Sigmoid colon (tissue), 7 donors: ENCODE data around the gene FKRP. TPM values are rescaled to one million over a fixed set of nuclear protein-coding genes. Genes with fewer than 3 reads are reported as not detected.

Source experiments
- DNase-seq: peaks from one replicate; pipeline ENCODE4 v3.0.0-alpha.2; 2019
- H3K27ac ChIP-seq, 4 donors: fragments of 200-600 bp; sonication (generic); one replicate each; pipeline ENCODE4 v1.5.1; 2016 to 2019; ENCODE audit warnings: mild to moderate bottlenecking in 1 of 4
- H3K27me3 ChIP-seq, 3 donors: fragments of 200-600 bp; sonication (generic); one replicate each; pipeline ENCODE4 v1.5.1; 2019; ENCODE audit warnings: mild to moderate bottlenecking in 1 of 3
- H3K36me3 ChIP-seq, 4 donors: fragments of 200-600 bp; sonication (generic); one replicate each; pipeline ENCODE4 v1.5.1; 2016 to 2019
- H3K4me1 ChIP-seq, 4 donors: fragments of 200-600 bp; sonication (generic); one replicate each; pipeline ENCODE4 v1.5.1; 2017 to 2019
- H3K4me3 ChIP-seq, 4 donors: fragments of 200-600 bp; sonication (generic); one replicate each; pipeline ENCODE4 v1.5.1; 2017 to 2019; ENCODE audit warnings: mild to moderate bottlenecking in 2 of 4, moderate library complexity in 1 of 4
- H3K9me3 ChIP-seq, 4 donors: fragments of 200-600 bp in 3 of 4; sonication (generic) in 3 of 4; one replicate each; pipeline versions ENCODE4 v1.5.1 to v1.6.1; 2013 to 2019
- CTCF ChIP-seq, 4 experiments: fragments of 450-650 bp in 3 of 4; fragments of 200-600 bp in 1 of 4; IDR thresholded peaks; one replicate each; pipeline ENCODE4 v1.5.1; 2016 to 2019; ENCODE audit warnings: antibody characterized with exemption in 4 of 4, mild to moderate bottlenecking in 3 of 4, moderate library complexity in 2 of 4
- EP300 ChIP-seq, 4 donors: sonication (generic); formaldehyde crosslinking; IDR thresholded peaks; one replicate each; pipeline ENCODE4 v1.6.1; 2017; ENCODE audit warnings: antibody characterized with exemption in 4 of 4
- POLR2A ChIP-seq, 2 donors: fragments of 450-650 bp; IDR thresholded peaks; one replicate each; pipeline ENCODE4 v1.6.1; 2016; ENCODE audit warnings: antibody characterized with exemption in 2 of 2, mild to moderate bottlenecking in 2 of 2, moderate library complexity in 2 of 2
- POLR2AphosphoS5 ChIP-seq, 4 donors: sonication (generic); formaldehyde crosslinking; IDR thresholded peaks; one replicate each; pipeline ENCODE4 v1.6.1; 2017; ENCODE audit warnings: antibody characterized with exemption in 4 of 4
- WGBS, 2 donors: extraction: QIAGEN DNeasy Blood & Tissue Kit; methylation state at CpG; one replicate each; pipeline ENCODE4 v1.1.7; 2013; 5-methylcytosine and 5-hydroxymethylcytosine counted together
- intact Hi-C: fragments of 100-400 bp; cut with DNase I; formaldehyde crosslinking; loops from one replicate; pipeline ENCODE4 v1.15.1; 2023
- polyA plus RNA-seq, 3 donors: library from polyadenylated mRNA; stranded (reverse); fragments of 200-250 nt; gene quantifications; one replicate each; pipeline ENCODE4 v1.2.3, GENCODE V29; 2013
- total RNA-seq, 4 donors: library from RNA; depleted of rRNA; stranded (reverse); fragments of >200 nt; gene quantifications; one replicate each; pipeline ENCODE4 v1.1.0, GENCODE V29; 2016
- donor health status: healthy with polysubstance abuse.
- donor health status: Bipolar disorder and iron deficiency.
- donor health status: healthy.

Gene FKRP
- total and polyA plus RNA-seq, 7 donors = 1.4 to 31.0 (median 15.0) TPM

- peak; percentile 67 for DNase-seq
- Histone ChIP-seq H3K36me3 (peaks cover 18 to 49% (median 45%) of the 10 kb centered on the region in 4 donors), H3K27me3 (no peaks in the 10 kb centered on the region), H3K27ac (peak overlapping the region in 1 of 4 donors; percentile 18), H3K4me1 (peaks cover 0 to 31% (median 22%) of the 10 kb centered on the region in 4 donors), H3K9me3 (no peaks in the 10 kb centered on the region), H3K4me3 (no peak overlapping the region)
- intact Hi-C loops = no loop called here
- TF ChIP-seq CTCF (IDR thresholded peaks at IDR 0.05) = no peak
- WGBS, 2 donors = 79 to 80% methylated on average over 25 of the region's 25 CpGs
Observed at GRCh38 chr19:46719629-46720502, 26.0 kb upstream of the FKRP start.

GRCh38 chr19:46720503-46721239, 25.2 kb upstream of the FKRP start:
- H3K36me3 ChIP-seq = peaks cover 26 to 57% (median 53%) of the 10 kb centered on the region in 4 donors
- WGBS, 2 donors = 93 to 95% methylated on average over 22 of the region's 22 CpGs
- H3K4me1 ChIP-seq = peaks cover 0 to 23% (median 14%) of the 10 kb centered on the region in 4 donors
- TF ChIP-seq POLR2AphosphoS5 (IDR thresholded peaks at IDR 0.05) = no peak
- no peak for TF ChIP-seq CTCF (IDR thresholded peaks at IDR 0.05)
- TF ChIP-seq EP300 (IDR thresholded peaks at IDR 0.05) = no peak
- TF ChIP-seq POLR2A (IDR thresholded peaks at IDR 0.05) = no peak
- H3K4me3 ChIP-seq = no peak overlapping the region
- intact Hi-C loops = no loop called here
- no peaks in the 10 kb centered on the region for H3K9me3 ChIP-seq
- H3K27me3 ChIP-seq = no peaks in the 10 kb centered on the region
- DNase-seq = peak; percentile 63
- H3K27ac ChIP-seq = no peak overlapping the region

GRCh38 chr19:46721269-46722003, 24.4 kb upstream of the FKRP start:
- intact Hi-C loops = no loop called here
- no peak for DNase-seq
- no peak for TF ChIP-seq POLR2AphosphoS5 (IDR thresholded peaks at IDR 0.05)
- no peak for TF ChIP-seq POLR2A (IDR thresholded peaks at IDR 0.05)
- no peak for TF ChIP-seq EP300 (IDR thresholded peaks at IDR 0.05)
- TF ChIP-seq CTCF (IDR thresholded peaks at IDR 0.05) = no peak
- H3K4me3 ChIP-seq = no peak overlapping the region
- peaks cover 0 to 15% (median 9%) of the 10 kb centered on the region in 4 donors for H3K4me1 ChIP-seq
- WGBS, 2 donors = 86 to 89% methylated on average over 16 of the region's 16 CpGs
- H3K9me3 ChIP-seq = no peaks in the 10 kb centered on the region
- peaks cover 33 to 64% (median 61%) of the 10 kb centered on the region in 4 donors for H3K36me3 ChIP-seq
- no peaks in the 10 kb centered on the region for H3K27me3 ChIP-seq
- H3K27ac ChIP-seq = peak overlapping the region in 1 of 4 donors; percentile 10

- 82 to 88% methylated on average over 17 of the region's 17 CpGs for WGBS, 2 donors
- H3K27ac ChIP-seq = peak overlapping the region in 1 of 4 donors; percentile 10
Observed at GRCh38 chr19:46722004-46722380, 23.9 kb upstream of the FKRP start.

More at GRCh38 chr19:46722004-46722380, 23.9 kb upstream of the FKRP start:
- Histone ChIP-seq H3K36me3 (peaks cover 36 to 70% (median 65%) of the 10 kb centered on the region in 4 donors), H3K4me1 (peaks cover 0 to 13% (median 9%) of the 10 kb centered on the region in 4 donors), H3K9me3 (no peaks in the 10 kb centered on the region), H3K4me3 (no peak overlapping the region), H3K27me3 (no peaks in the 10 kb centered on the region)
- peak; percentile 58 for DNase-seq
- TF ChIP-seq CTCF (IDR thresholded peaks at IDR 0.05) (no peak), POLR2AphosphoS5 (IDR thresholded peaks at IDR 0.05) (no peak), EP300 (IDR thresholded peaks at IDR 0.05) (no peak), POLR2A (IDR thresholded peaks at IDR 0.05) (no peak)
- intact Hi-C loops = no loop called here
